Lower leg skin (tissue), 4 donors: ENCODE results near the gene LOXL1. TPM values are rescaled to one million over a fixed set of nuclear protein-coding genes. Genes with fewer than 3 reads are reported as not detected.

Experiments
- DNase-seq, 2 donors: peaks; one replicate each; pipeline ENCODE4 v3.0.0-alpha.2; 2019; ENCODE audit warnings: low spot score in 2 of 2
- H3K4me3 ChIP-seq: fragments of 200-600 bp; sonication (generic); 2 replicates; pipeline ENCODE4 v1.5.1; 2017; ENCODE audit warnings: mild to moderate bottlenecking, low read depth; ENCODE audit not compliant: poor library complexity, severe bottlenecking
- CTCF ChIP-seq, 3 donors: fragments of 450-650 bp; IDR thresholded peaks; one replicate each; pipeline ENCODE4 v1.5.1; 2016; ENCODE audit warnings: antibody characterized with exemption in 3 of 3, mild to moderate bottlenecking in 3 of 3, moderate library complexity in 2 of 3
- POLR2A ChIP-seq, 2 donors: fragments of 450-650 bp; IDR thresholded peaks; one replicate each; pipeline ENCODE4 v1.6.1; 2016 to 2017; ENCODE audit warnings: antibody characterized with exemption in 2 of 2, mild to moderate bottlenecking in 1 of 2, moderate library complexity in 1 of 2
- WGBS, 2 donors: methylation state at CpG; one replicate each; pipeline ENCODE4 v1.1.5; 2018; 5-methylcytosine and 5-hydroxymethylcytosine counted together
- intact Hi-C: fragments of 100-400 bp; cut with DNase I; formaldehyde crosslinking; loops from one replicate; pipeline ENCODE4 v1.15.0; 2023; ENCODE audit warnings: low total_unique reads
- total RNA-seq, 4 donors: library from RNA; depleted of rRNA; stranded (reverse); fragments of >200 nt; gene quantifications; one replicate each; pipeline ENCODE4 v1.1.0, GENCODE V29; 2016

Gene LOXL1
- total RNA-seq, 4 donors from 2014 or later = 4.6 to 8.2 (median 6.6) TPM

GRCh38 chr15:73885954-73886700, 40.1 kb upstream of the LOXL1 start:
- peak in 1 of 2 donors; percentile 62 for DNase-seq
- H3K4me3 ChIP-seq = no peak overlapping the region
- intact Hi-C loops = no loop called here
- WGBS, 2 donors = 87 to 90% methylated on average over 9 of the region's 9 CpGs
- no peak for TF ChIP-seq CTCF (IDR thresholded peaks at IDR 0.05)
- no peak for TF ChIP-seq POLR2A (IDR thresholded peaks at IDR 0.05)

GRCh38 chr15:73886717-73887345, 39.4 kb upstream of the LOXL1 start:
- WGBS, 2 donors = 82 to 88% methylated on average over 5 of the region's 5 CpGs
- intact Hi-C loops = no loop called here
- no peak overlapping the region for H3K4me3 ChIP-seq
- TF ChIP-seq CTCF (IDR thresholded peaks at IDR 0.05) (no peak), POLR2A (IDR thresholded peaks at IDR 0.05) (no peak)
- DNase-seq = peak in 1 of 2 donors; percentile 52

GRCh38 chr15:73887481-73887880, 38.8 kb upstream of the LOXL1 start:
- TF ChIP-seq CTCF (IDR thresholded peaks at IDR 0.05) (no peak), POLR2A (IDR thresholded peaks at IDR 0.05) (no peak)
- no peak overlapping the region for H3K4me3 ChIP-seq
- intact Hi-C loops = no loop called here
- DNase-seq = peak in 1 of 2 donors; percentile 66
- WGBS, 2 donors = 67 to 76% methylated on average over 5 to 7 of the region's 7 CpGs

- H3K4me3 ChIP-seq = no peak overlapping the region
- TF ChIP-seq CTCF (IDR thresholded peaks at IDR 0.05) = no peak
- no peak for TF ChIP-seq POLR2A (IDR thresholded peaks at IDR 0.05)
- intact Hi-C loops = no loop called here
- peak in 1 of 2 donors; percentile 68 for DNase-seq
- WGBS, 2 donors = 73 to 81% methylated on average over 10 of the region's 10 CpGs
These were observed 37.8 kb upstream of the LOXL1 start for GRCh38 chr15:73888224-73889041.

GRCh38 chr15:73889053-73889761, 37.1 kb upstream of the LOXL1 start:
- no peak for DNase-seq
- intact Hi-C loops = no loop called here
- no peak overlapping the region for H3K4me3 ChIP-seq
- TF ChIP-seq POLR2A (IDR thresholded peaks at IDR 0.05) (no peak), CTCF (IDR thresholded peaks at IDR 0.05) (no peak)
- 76 to 81% methylated on average over 6 of the region's 6 CpGs for WGBS, 2 donors
